IMR-90 (cell line): ENCODE measurements around the gene ABL2. TPM values are rescaled to one million over a fixed set of nuclear protein-coding genes. Genes with fewer than 3 reads are reported as not detected.

Experiments
- ATAC-seq: fragments of 200-7000 bp; cut with Tn5 transposase; 2 replicates; pipeline ENCODE4 v1.9.1; 2020; ENCODE audit warnings: low read depth, mild to moderate bottlenecking, moderate library complexity
- BruUV-seq: library from RNA; stranded (reverse); fragments of 400-500 nt; replicated peaks from 2 replicates; lab custom pipeline; 2021; lab: Mats Ljungman, UMichigan
- CTCF ChIA-PET: fragments of 300-600 bp; formaldehyde crosslinking; extraction: SDS; loops from one replicate; lab custom pipeline; 2021; ENCODE audit warnings: antibody characterized with exemption; lab: Yijun Ruan, JAX
- POLR2A ChIA-PET: fragments of 300-600 bp; sonication (Branson Sonifier 250); formaldehyde crosslinking; loops from one replicate; lab custom pipeline; 2022; ENCODE audit warnings: antibody characterized with exemption; ENCODE audit not compliant: unreplicated experiment; lab: Charles Lee
- DNase-seq: peaks from one replicate; pipeline ENCODE4 v3.0.0; 2013
- H2AFZ ChIP-seq: replicated peaks from 2 replicates; pipeline ENCODE3; 2013; ENCODE audit warnings: low read length, mild to moderate bottlenecking; ENCODE audit not compliant: poor library complexity
- H2AK5ac ChIP-seq: 2 replicates; pipeline ENCODE4 v1.6.1; 2013; ENCODE audit warnings: low read depth, low read length, inconsistent platforms
- H2AK9ac ChIP-seq: replicated peaks from 2 replicates; pipeline ENCODE3; 2013; ENCODE audit warnings: mild to moderate bottlenecking, low read depth, low read length, moderate library complexity; ENCODE audit not compliant: poor library complexity
- H2BK120ac ChIP-seq: 2 replicates; pipeline ENCODE4 v1.6.1; 2013; ENCODE audit warnings: low read depth, low read length, inconsistent platforms
- H2BK15ac ChIP-seq: 3 replicates; pipeline ENCODE4 v1.6.1; 2013; ENCODE audit warnings: low read depth, low read length, inconsistent platforms
- H2BK20ac ChIP-seq: 2 replicates; pipeline ENCODE4 v1.6.1; 2013; ENCODE audit warnings: low read depth, mild to moderate bottlenecking, inconsistent platforms, low read length, moderate library complexity
- H2BK5ac ChIP-seq: 2 replicates; pipeline ENCODE4 v1.6.1; 2013; ENCODE audit warnings: mild to moderate bottlenecking, low read depth, low read length, inconsistent platforms; ENCODE audit not compliant: poor library complexity, severe bottlenecking
- H3K14ac ChIP-seq: replicated peaks from 2 replicates; pipeline ENCODE4 v1.6.1; 2013; ENCODE audit warnings: low read depth, low read length, inconsistent platforms
- H3K18ac ChIP-seq: 2 replicates; pipeline ENCODE4 v1.6.1; 2013; ENCODE audit warnings: low read depth, low read length, control low read depth
- H3K23ac ChIP-seq: 2 replicates; pipeline ENCODE4 v1.6.1; 2013; ENCODE audit warnings: low read depth, low read length, inconsistent platforms
- H3K27ac ChIP-seq: 2 replicates; pipeline ENCODE4 v1.5.1; 2013; ENCODE audit warnings: mild to moderate bottlenecking, control low read depth, low read length; ENCODE audit not compliant: insufficient read depth
- H3K27me3 ChIP-seq: 2 replicates; pipeline ENCODE4 v1.6.1; 2013; ENCODE audit warnings: low read length; ENCODE audit not compliant: control insufficient read depth, insufficient read depth
- H3K36me3 ChIP-seq: 2 replicates; pipeline ENCODE4 v1.6.1; 2013; ENCODE audit warnings: low read length, mixed read lengths; ENCODE audit not compliant: control insufficient read depth, insufficient read depth
- H3K4ac ChIP-seq: 2 replicates; pipeline ENCODE4 v1.6.1; 2013; ENCODE audit warnings: low read depth, low read length, inconsistent platforms
- H3K4me1 ChIP-seq: 2 replicates; pipeline ENCODE4 v1.6.1; 2013; ENCODE audit warnings: low read length, mixed read lengths; ENCODE audit not compliant: control insufficient read depth, insufficient read depth
- H3K4me2 ChIP-seq: 2 replicates; pipeline ENCODE4 v1.6.1; 2013; ENCODE audit warnings: low read depth, mild to moderate bottlenecking, control low read depth, low read length, moderate library complexity
- H3K4me3 ChIP-seq: 2 replicates; pipeline ENCODE4 v1.5.1; 2013; ENCODE audit warnings: low read depth, mild to moderate bottlenecking, control low read depth, low read length, moderate library complexity; ENCODE audit not compliant: insufficient read depth
- H3K56ac ChIP-seq: 2 replicates; pipeline ENCODE4 v1.6.1; 2013; ENCODE audit warnings: low read length, inconsistent platforms; ENCODE audit not compliant: insufficient read depth; ENCODE audit errors: extremely low read depth
- H3K79me1 ChIP-seq, 2 experiments: 2 replicates each; pipeline ENCODE4 v1.6.1; 2013; ENCODE audit warnings: low read length in 2 of 2, inconsistent platforms in 1 of 2, low read depth in 1 of 2
- H3K9ac ChIP-seq: 2 replicates; pipeline ENCODE4 v1.6.1; 2013; ENCODE audit warnings: low read depth, low read length, control low read depth
- H3K9me1 ChIP-seq: 2 replicates; pipeline ENCODE4 v1.6.1; 2013; ENCODE audit warnings: low read length, inconsistent platforms; ENCODE audit not compliant: insufficient read depth
- H3K9me3 ChIP-seq: 2 replicates; pipeline ENCODE4 v1.6.1; 2013; ENCODE audit warnings: low read length; ENCODE audit not compliant: control insufficient read depth, insufficient read depth
- H4K20me1 ChIP-seq: 2 replicates; pipeline ENCODE4 v1.6.1; 2013; ENCODE audit warnings: low read length, inconsistent platforms; ENCODE audit not compliant: insufficient read depth
- H4K5ac ChIP-seq: 2 replicates; pipeline ENCODE4 v1.6.1; 2013; ENCODE audit warnings: mild to moderate bottlenecking, low read depth, low read length, control low read depth
- H4K8ac ChIP-seq, 2 experiments: 2 replicates each; pipeline ENCODE4 v1.6.1; 2013; ENCODE audit warnings: low read depth in 2 of 2, low read length in 2 of 2, control low read depth in 1 of 2, inconsistent platforms in 1 of 2
- H4K91ac ChIP-seq: 2 replicates; pipeline ENCODE4 v1.6.1; 2013; ENCODE audit warnings: low read depth, low read length, inconsistent platforms; ENCODE audit not compliant: insufficient read depth
- BHLHE40 ChIP-seq: fragments of 150-350 bp; IDR thresholded peaks from 2 replicates; pipeline ENCODE4 v1.6.1; 2016; ENCODE audit warnings: mild to moderate bottlenecking, low read depth, low read length
- CEBPB ChIP-seq: IDR thresholded peaks from 2 replicates; pipeline ENCODE4 v1.6.1; 2012; ENCODE audit warnings: low read depth, low read length, improper control_type of control experiment
- ELK1 ChIP-seq: fragments of 150-350 bp; IDR thresholded peaks from 2 replicates; pipeline ENCODE4 v1.6.1; 2016; ENCODE audit warnings: low read depth, mild to moderate bottlenecking, low read length, moderate library complexity, borderline replicate concordance
- FOS ChIP-seq: fragments of 150-350 bp; IDR thresholded peaks from 2 replicates; pipeline ENCODE4 v1.6.1; 2016; ENCODE audit warnings: low read depth, low read length
- RAD21 ChIP-seq: IDR thresholded peaks from 2 replicates; pipeline ENCODE4 v1.6.1; 2012; ENCODE audit warnings: low read length, improper control_type of control experiment
- RCOR1 ChIP-seq: IDR thresholded peaks from 2 replicates; pipeline ENCODE4 v1.6.1; 2012; ENCODE audit warnings: mild to moderate bottlenecking, low read length, improper control_type of control experiment; ENCODE audit not compliant: insufficient replicate concordance
- SMC3 ChIP-seq: fragments of 150-350 bp; IDR thresholded peaks from 2 replicates; pipeline ENCODE4 v1.6.1; 2016; ENCODE audit warnings: low read depth, mild to moderate bottlenecking, antibody characterized with exemption, low read length, moderate library complexity
- WGBS, 2 experiments: methylation state at CpG; one replicate each; pipeline versions ENCODE4 v1.1.5 to v1.1.7; 2013; ENCODE audit warnings: missing lambda C conversion rate in 2 of 2; ENCODE audit not compliant: insufficient read length in 1 of 2; ENCODE audit errors: extremely low coverage in 2 of 2; 5-methylcytosine and 5-hydroxymethylcytosine counted together
- dilution Hi-C: fragments of 300-500 bp; cut with HindIII; formaldehyde crosslinking; loops from one replicate; pipeline ENCODE4 v1.14.3; 2018; ENCODE audit warnings: low sequenced_read_pairs; ENCODE audit not compliant: unreplicated experiment
- in situ Hi-C: fragments of 300-500 bp; cut with MboI; formaldehyde crosslinking; loops from 3 replicates; pipeline ENCODE4 v1.14.3; 2019; ENCODE audit warnings: low sequenced_read_pairs, inconsistent platforms, mixed read lengths
- intact Hi-C: fragments of 100-400 bp; cut with micrococcal nuclease; formaldehyde crosslinking; loops from 2 replicates; pipeline ENCODE4 v1.10.0; 2022
- polyA plus RNA-seq, 3 experiments: library from polyadenylated mRNA; depleted of rRNA; stranded (reverse); fragments of >200 nt; gene quantifications; 2 replicates each; pipeline ENCODE4 v1.2.3, GENCODE V29; 2012; ENCODE audit warnings: low replicate concordance in 1 of 3
- total RNA-seq: library from RNA; depleted of rRNA; stranded (reverse); fragments of >200 nt; gene quantifications from 2 replicates; pipeline ENCODE4 v1.2.3, GENCODE V29; 2012

The ABL2 gene
- total and polyA plus RNA-seq, 2 of the 4 experiments (the other 2 are of a cell fraction): 9.7 to 110 TPM

DNA sequence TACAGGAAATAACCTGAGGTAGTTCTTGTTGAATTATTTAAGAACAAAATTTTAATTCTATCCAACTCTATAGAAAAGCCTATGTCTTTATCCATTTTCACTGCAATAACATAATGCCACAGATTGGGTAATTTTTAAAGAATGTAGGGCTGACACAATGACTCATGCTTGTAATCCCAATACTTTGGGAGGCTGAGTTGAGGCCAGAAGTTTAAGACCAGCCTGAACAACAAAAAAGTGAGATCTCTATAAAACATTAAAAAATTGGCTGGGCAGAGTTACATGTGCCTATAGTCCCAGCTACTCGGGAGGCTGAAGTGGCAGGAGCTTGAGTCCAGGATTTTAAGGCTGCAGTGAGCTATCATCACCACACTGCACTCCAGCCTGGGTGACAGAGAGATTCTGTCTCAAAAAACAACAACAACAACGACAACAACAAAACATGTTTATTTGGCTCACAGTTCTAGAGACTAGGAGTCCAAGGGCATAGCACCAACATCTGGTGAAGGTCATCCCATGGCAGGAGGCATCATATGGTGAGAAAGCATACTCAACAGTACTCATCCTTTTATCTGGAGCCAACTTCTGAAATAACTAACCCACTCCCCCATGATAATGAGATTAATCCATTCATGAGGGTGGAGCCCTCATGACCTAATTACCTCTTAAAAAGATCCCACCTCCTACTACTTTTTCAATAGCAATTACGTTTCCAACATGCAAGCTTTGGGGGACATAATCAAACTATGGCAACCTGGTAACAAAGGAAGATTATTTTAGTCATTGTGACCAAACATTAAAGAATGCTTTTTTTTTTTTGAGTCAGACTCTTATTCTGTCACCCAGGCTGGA lies 59.6 kb downstream of the ABL2 start:
- WGBS, 2 experiments: no CpG with 5 or more reads among the region's 3 CpGs
- Histone ChIP-seq H4K5ac (peak overlapping the region; percentile 9; the same call in 1 of the 2 replicates), H3K4me1 (peaks cover 6% of the 10 kb centered on the region), H3K56ac (peak overlapping the region; percentile 41), H3K4me3 (no peak overlapping the region), H3K9me3 (no peaks in the 10 kb centered on the region), H2BK20ac (peak overlapping the region; percentile 96), H2AK9ac (peak overlapping the region; percentile 83), H4K20me1 (no peaks in the 10 kb centered on the region), H2BK15ac (peak overlapping the region; percentile 89), H2BK120ac (peak overlapping the region; percentile 95), H2AK5ac (peak overlapping the region; percentile 99), H3K23ac (peak overlapping the region; percentile 93), H3K4me2 (peak overlapping the region; percentile 19; the same call in 1 of the 2 replicates), H3K36me3 (no peaks in the 10 kb centered on the region), H3K79me1 (peaks cover 17 to 38% of the 10 kb centered on the region in 2 experiments), H2AFZ (no peak overlapping the region), H3K9ac (no peak overlapping the region), H4K91ac (peak overlapping the region; percentile 55), H3K27ac (peak overlapping the region; percentile 50; the same call in 1 of the 2 replicates), H3K18ac (peak overlapping the region; percentile 79), H4K8ac (peak overlapping the region; percentile 58 to 91; a peak in 3 of 4 replicates), H3K4ac (peak overlapping the region; percentile 97), H2BK5ac (peak overlapping the region; percentile 89), H3K14ac (peak overlapping the region; percentile 94), H3K9me1 (peaks cover 4% of the 10 kb centered on the region), H3K27me3 (no peaks in the 10 kb centered on the region)
- BruUV-seq: no TSS peak
- intact Hi-C loops: no loop called here
- TF ChIP-seq FOS (peak; percentile 85), RAD21 (no peak), RCOR1 (peak; percentile 63), ELK1 (no peak), SMC3 (no peak), CEBPB (peak; percentile 92), BHLHE40 (no peak)
- ChIA-PET POLR2A (no interaction called here), CTCF (interaction anchor here (0.6 kb wide), 1 partner anchor 120 kb away, joined by 3 read pairs; no protein-coding TSS in a partner anchor)
- dilution Hi-C loops: no loop called here
- in situ Hi-C loops: no loop called here
- peak; percentile 84 for ATAC-seq
- DNase-seq: peak; percentile 85
